Measurements from ENCODE around the gene CLRN3.

CLRN3 gene

GRCh38 chr10:127855591-127855881 is 37.2 kb downstream of the CLRN3 start:
- DNase-seq = no peak
- H3K4me3 ChIP-seq (ENCODE audit: low read depth, low read length) = no peak overlapping the region
- H3K4me1 ChIP-seq (ENCODE audit: control insufficient read depth in 1 of 2, insufficient read depth in 2 of 2, low read length in 2 of 2) = no peaks in the 10 kb centered on the region
- H3K4me2 ChIP-seq (ENCODE audit: low read length) = no peak overlapping the region
- H3K27ac ChIP-seq (ENCODE audit: low read depth, low read length) = no peak overlapping the region
- H2BK120ac ChIP-seq (ENCODE audit: insufficient read depth, low read length, poor library complexity) = no peak overlapping the region
- no peaks in the 10 kb centered on the region for H3K27me3 ChIP-seq (ENCODE audit: insufficient read depth, low read length)
- H3K36me3 ChIP-seq (ENCODE audit: control insufficient read depth in 1 of 2, insufficient read depth in 2 of 2, low read length in 2 of 2) = no peaks in the 10 kb centered on the region
- no peak overlapping the region for H2AFZ ChIP-seq (ENCODE audit: insufficient read depth, low read length, poor library complexity)
- no peak overlapping the region for H3K14ac ChIP-seq (ENCODE audit: low read length)
- H3K79me1 ChIP-seq (ENCODE audit: low read length) = no peaks in the 10 kb centered on the region
- no peak overlapping the region for H2AK5ac ChIP-seq (ENCODE audit: low read length)
- no peak overlapping the region for H2BK12ac ChIP-seq (ENCODE audit: low read length)
- H2BK5ac ChIP-seq (ENCODE audit: low read depth, low read length, poor library complexity) = no peak overlapping the region
- no peak overlapping the region for H4K8ac ChIP-seq (ENCODE audit: low read depth, low read length)
- no peak overlapping the region for H3K18ac ChIP-seq (ENCODE audit: low read length)
- H4K12ac ChIP-seq (ENCODE audit: low read depth, low read length) = no peak overlapping the region
- no peak overlapping the region for H4K91ac ChIP-seq (ENCODE audit: low read depth, low read length)
- no peaks in the 10 kb centered on the region for H3K79me2 ChIP-seq (ENCODE audit: control insufficient read depth, insufficient read depth, low read length, poor library complexity)
- H3K23ac ChIP-seq (ENCODE audit: low read length) = no peak overlapping the region
- no CpG with 5 or more reads among the region's 2 CpGs for whole genome bisulfite sequencing (ENCODE audit: extremely low coverage, insufficient coverage, insufficient read length)
- no peak overlapping the region for H3K9ac ChIP-seq (ENCODE audit: low read length)
- H3K9me3 ChIP-seq (ENCODE audit: insufficient read depth, low read depth, low read length) = no peaks in the 10 kb centered on the region
- no peak overlapping the region for H3K4ac ChIP-seq (ENCODE audit: low read depth, low read length)

DNA sequence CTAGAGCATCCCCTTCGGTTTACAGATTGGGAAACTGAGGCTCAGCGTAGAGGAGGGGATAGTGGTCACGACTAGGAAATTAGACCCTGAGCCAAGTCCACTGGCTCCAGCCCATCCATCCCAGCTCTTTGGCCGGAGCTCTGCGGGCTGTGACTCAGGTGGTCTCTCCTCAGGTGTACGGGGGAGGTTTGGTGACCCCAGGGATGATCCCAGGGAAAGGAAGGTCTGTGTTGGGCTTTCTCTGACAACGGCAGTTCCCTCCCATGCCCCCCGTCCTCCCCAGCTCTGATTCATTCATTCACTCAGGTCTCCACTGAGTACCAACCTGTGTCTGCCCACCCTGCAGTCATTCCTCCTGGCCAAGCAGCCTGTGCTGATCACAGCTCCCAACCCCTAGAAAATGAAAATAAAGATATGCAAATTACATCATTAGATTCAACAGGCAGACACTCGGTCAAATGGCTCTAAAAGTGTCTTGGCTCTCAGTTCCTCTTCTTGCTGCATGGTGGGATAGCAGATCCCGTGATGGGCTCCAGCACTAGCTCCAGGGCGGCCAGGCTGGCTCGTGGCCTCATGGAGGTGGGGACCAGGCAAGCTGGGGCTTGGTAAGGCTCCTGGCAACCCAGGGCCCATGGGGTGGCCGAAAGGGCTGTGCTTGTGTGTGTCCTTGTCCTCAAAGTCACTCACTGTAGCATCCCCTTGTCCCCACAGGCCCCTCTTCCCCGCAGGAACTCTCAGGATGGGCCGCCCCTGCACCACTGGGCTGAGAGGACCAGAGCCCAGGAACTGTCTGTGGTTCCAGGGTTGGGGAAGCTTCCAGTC is 37.8 kb downstream of the CLRN3 start:
- Histone ChIP-seq H3K4me1 (ENCODE audit: control insufficient read depth in 1 of 2, insufficient read depth in 2 of 2, low read length in 2 of 2) (no peaks in the 10 kb centered on the region), H3K18ac (ENCODE audit: low read length) (no peak overlapping the region), H3K4me3 (ENCODE audit: low read depth, low read length) (no peak overlapping the region), H3K14ac (ENCODE audit: low read length) (no peak overlapping the region), H2BK120ac (ENCODE audit: insufficient read depth, low read length, poor library complexity) (no peak overlapping the region), H3K27me3 (ENCODE audit: insufficient read depth, low read length) (no peaks in the 10 kb centered on the region), H3K9ac (ENCODE audit: low read length) (no peak overlapping the region), H3K9me3 (ENCODE audit: insufficient read depth, low read depth, low read length) (no peaks in the 10 kb centered on the region), H2AK5ac (ENCODE audit: low read length) (no peak overlapping the region), H3K23ac (ENCODE audit: low read length) (no peak overlapping the region), H3K36me3 (ENCODE audit: control insufficient read depth in 1 of 2, insufficient read depth in 2 of 2, low read length in 2 of 2) (no peaks in the 10 kb centered on the region), H3K79me1 (ENCODE audit: low read length) (no peaks in the 10 kb centered on the region), H3K79me2 (ENCODE audit: control insufficient read depth, insufficient read depth, low read length, poor library complexity) (no peaks in the 10 kb centered on the region), H2BK5ac (ENCODE audit: low read depth, low read length, poor library complexity) (no peak overlapping the region), H3K27ac (ENCODE audit: low read depth, low read length) (no peak overlapping the region), H2AFZ (ENCODE audit: insufficient read depth, low read length, poor library complexity) (no peak overlapping the region), H4K91ac (ENCODE audit: low read depth, low read length) (no peak overlapping the region), H3K4me2 (ENCODE audit: low read length) (no peak overlapping the region), H4K12ac (ENCODE audit: low read depth, low read length) (no peak overlapping the region), H3K4ac (ENCODE audit: low read depth, low read length) (no peak overlapping the region), H2BK12ac (ENCODE audit: low read length) (no peak overlapping the region), H4K8ac (ENCODE audit: low read depth, low read length) (no peak overlapping the region)
- DNase-seq = no peak
- WGBS (ENCODE audit: extremely low coverage, insufficient coverage, insufficient read length) = no CpG with 5 or more reads among the region's 15 CpGs

- Histone ChIP-seq H2BK12ac (ENCODE audit: low read length) (no peak overlapping the region), H2AFZ (ENCODE audit: insufficient read depth, low read length, poor library complexity) (no peak overlapping the region), H3K27ac (ENCODE audit: low read depth, low read length) (no peak overlapping the region), H3K79me1 (ENCODE audit: low read length) (no peaks in the 10 kb centered on the region), H2BK5ac (ENCODE audit: low read depth, low read length, poor library complexity) (no peak overlapping the region), H3K4me2 (ENCODE audit: low read length) (no peak overlapping the region), H2AK5ac (ENCODE audit: low read length) (no peak overlapping the region), H4K12ac (ENCODE audit: low read depth, low read length) (no peak overlapping the region), H3K36me3 (ENCODE audit: control insufficient read depth in 1 of 2, insufficient read depth in 2 of 2, low read length in 2 of 2) (no peaks in the 10 kb centered on the region), H4K91ac (ENCODE audit: low read depth, low read length) (no peak overlapping the region), H3K9me3 (ENCODE audit: insufficient read depth, low read depth, low read length) (no peaks in the 10 kb centered on the region), H3K79me2 (ENCODE audit: control insufficient read depth, insufficient read depth, low read length, poor library complexity) (no peaks in the 10 kb centered on the region), H4K8ac (ENCODE audit: low read depth, low read length) (no peak overlapping the region), H3K23ac (ENCODE audit: low read length) (no peak overlapping the region), H3K14ac (ENCODE audit: low read length) (no peak overlapping the region), H2BK120ac (ENCODE audit: insufficient read depth, low read length, poor library complexity) (no peak overlapping the region), H3K9ac (ENCODE audit: low read length) (no peak overlapping the region), H3K4me3 (ENCODE audit: low read depth, low read length) (no peak overlapping the region), H3K27me3 (ENCODE audit: insufficient read depth, low read length) (no peaks in the 10 kb centered on the region), H3K4me1 (ENCODE audit: control insufficient read depth in 1 of 2, insufficient read depth in 2 of 2, low read length in 2 of 2) (no peaks in the 10 kb centered on the region), H3K4ac (ENCODE audit: low read depth, low read length) (no peak overlapping the region), H3K18ac (ENCODE audit: low read length) (no peak overlapping the region)
- no CpG with 5 or more reads among the region's 19 CpGs for WGBS (ENCODE audit: extremely low coverage, insufficient coverage, insufficient read length)
- peak; percentile 65 to 87 for DNase-seq
Measured at GRCh38 chr10:127853868-127854768, 38.6 kb downstream of the CLRN3 start.

GRCh38 chr10:127852456-127852855 is 40.3 kb downstream of the CLRN3 start:
- no peak overlapping the region for H4K12ac ChIP-seq (ENCODE audit: low read depth, low read length)
- H3K4me3 ChIP-seq (ENCODE audit: low read depth, low read length) = no peak overlapping the region
- H3K23ac ChIP-seq (ENCODE audit: low read length) = no peak overlapping the region
- no peak overlapping the region for H3K18ac ChIP-seq (ENCODE audit: low read length)
- H3K4me1 ChIP-seq (ENCODE audit: control insufficient read depth in 1 of 2, insufficient read depth in 2 of 2, low read length in 2 of 2) = no peaks in the 10 kb centered on the region
- H2BK12ac ChIP-seq (ENCODE audit: low read length) = no peak overlapping the region
- no peak overlapping the region for H2AFZ ChIP-seq (ENCODE audit: insufficient read depth, low read length, poor library complexity)
- H3K4me2 ChIP-seq (ENCODE audit: low read length) = no peak overlapping the region
- no CpG with 5 or more reads among the region's 7 CpGs for WGBS (ENCODE audit: extremely low coverage, insufficient coverage, insufficient read length)
- H3K79me2 ChIP-seq (ENCODE audit: control insufficient read depth, insufficient read depth, low read length, poor library complexity) = no peaks in the 10 kb centered on the region
- no peak overlapping the region for H4K91ac ChIP-seq (ENCODE audit: low read depth, low read length)
- H3K14ac ChIP-seq (ENCODE audit: low read length) = no peak overlapping the region
- H3K9me3 ChIP-seq (ENCODE audit: insufficient read depth, low read depth, low read length) = peaks cover 1% of the 10 kb centered on the region
- no peak overlapping the region for H3K4ac ChIP-seq (ENCODE audit: low read depth, low read length)
- H3K79me1 ChIP-seq (ENCODE audit: low read length) = no peaks in the 10 kb centered on the region
- no peak overlapping the region for H2BK5ac ChIP-seq (ENCODE audit: low read depth, low read length, poor library complexity)
- H3K9ac ChIP-seq (ENCODE audit: low read length) = no peak overlapping the region
- no peaks in the 10 kb centered on the region for H3K36me3 ChIP-seq (ENCODE audit: control insufficient read depth in 1 of 2, insufficient read depth in 2 of 2, low read length in 2 of 2)
- H4K8ac ChIP-seq (ENCODE audit: low read depth, low read length) = no peak overlapping the region
- no peaks in the 10 kb centered on the region for H3K27me3 ChIP-seq (ENCODE audit: insufficient read depth, low read length)
- DNase-seq = no peak
- no peak overlapping the region for H2AK5ac ChIP-seq (ENCODE audit: low read length)
- H2BK120ac ChIP-seq (ENCODE audit: insufficient read depth, low read length, poor library complexity) = no peak overlapping the region
- no peak overlapping the region for H3K27ac ChIP-seq (ENCODE audit: low read depth, low read length)

All from trophoblast cell (in vitro differentiated cells and primary cell).